HepG2 (cell line): ENCODE measurements around the gene MRNIP. TPM values are rescaled to one million over a fixed set of nuclear protein-coding genes. Genes with fewer than 3 reads are reported as not detected.

Experiments
- ATAC-seq: fragments of 200-7000 bp; cut with Tn5 transposase; 3 replicates; pipeline ENCODE4 v1.9.1; 2020; ENCODE audit warnings: mild to moderate bottlenecking, moderate library complexity
- BruUV-seq: library from RNA; stranded (reverse); fragments of 400-500 nt; replicated peaks from 2 replicates; lab custom pipeline; 2021; lab: Mats Ljungman, UMichigan
- CTCF ChIA-PET: fragments of 300-600 bp; formaldehyde crosslinking; extraction: SDS; loops from one replicate; lab custom pipeline; 2021; ENCODE audit warnings: low total read pairs, inconsistent platforms, low intra/inter-chr PET ratio; lab: Yijun Ruan, JAX
- POLR2A ChIA-PET: fragments of 350-600 bp; sonication (Branson Sonifier 250); formaldehyde crosslinking; loops from one replicate; lab custom pipeline; 2020; ENCODE audit warnings: antibody characterized with exemption, inconsistent platforms; lab: Yijun Ruan, JAX
- DNase-seq: peaks from one replicate; pipeline ENCODE4 v3.0.0-alpha.2; 2015; ENCODE audit warnings: low spot score
- FAIRE-seq: peaks from 3 replicates; lab custom pipeline; 2011; peaks lifted over from hg19 to GRCh38; lab: Jason Lieb, UNC
- H2AFZ ChIP-seq: one replicate; pipeline ENCODE4 v1.6.1; 2011; ENCODE audit warnings: low read length, inconsistent platforms
- H3K27ac ChIP-seq: fragments of 300-600 bp; 3 replicates; pipeline ENCODE4 v1.8.0; 2011; ENCODE audit warnings: mixed run types, mild to moderate bottlenecking, mixed read lengths, low read length, inconsistent platforms; ENCODE audit not compliant: insufficient read depth; ENCODE audit errors: extremely low read length
- H3K27me3 ChIP-seq, 2 experiments: fragments of 200-600 bp in 1 of 2; 2 replicates in 1 of 2; 3 replicates in 1 of 2; pipeline versions ENCODE4 v1.6.0 to v1.8.0; 2011; ENCODE audit warnings: low read length in 2 of 2, mild to moderate bottlenecking in 2 of 2, moderate library complexity in 2 of 2, inconsistent platforms in 1 of 2; ENCODE audit not compliant: insufficient read depth in 2 of 2, control insufficient read depth in 1 of 2
- H3K36me3 ChIP-seq, 2 experiments: fragments of 200-600 bp in 1 of 2; replicated peaks in 1 of 2; 2 replicates in 1 of 2; 3 replicates in 1 of 2; pipeline versions ENCODE4 v1.5.1 to v1.8.0; 2011; ENCODE audit warnings: low read length in 2 of 2, inconsistent platforms in 1 of 2; ENCODE audit not compliant: insufficient read depth in 2 of 2, control insufficient read depth in 1 of 2
- H3K4me1 ChIP-seq: 2 replicates; pipeline ENCODE4 v1.5.1; 2012; ENCODE audit warnings: low read length, inconsistent platforms; ENCODE audit not compliant: insufficient read depth
- H3K4me2 ChIP-seq: 2 replicates; pipeline ENCODE4 v1.6.0; 2011; ENCODE audit warnings: low read depth, low read length, inconsistent platforms
- H3K4me3 ChIP-seq, 3 experiments: fragments of 200-600 bp in 1 of 3; sonication (generic), shearing (Covaris generic) in 1 of 3; replicated peaks in 1 of 3; 2 replicates each; pipeline ENCODE4 v1.5.1; 2011 to 2016; ENCODE audit warnings: low read length in 3 of 3, inconsistent platforms in 2 of 3, low read depth in 2 of 3, mild to moderate bottlenecking in 2 of 3, control low read depth in 1 of 3, mixed read lengths in 1 of 3; ENCODE audit not compliant: insufficient read depth in 1 of 3
- H3K79me2 ChIP-seq: one replicate; pipeline ENCODE4 v1.6.1; 2011; ENCODE audit warnings: low read length, inconsistent platforms; ENCODE audit not compliant: insufficient read depth
- H3K9ac ChIP-seq: 2 replicates; pipeline ENCODE4 v1.6.0; 2011; ENCODE audit warnings: mild to moderate bottlenecking, low read depth, low read length, inconsistent platforms; ENCODE audit not compliant: insufficient read depth
- H3K9me3 ChIP-seq: 2 replicates; pipeline ENCODE4 v1.5.1; 2012; ENCODE audit warnings: mild to moderate bottlenecking, low read length
- H4K20me1 ChIP-seq: 2 replicates; pipeline ENCODE4 v1.6.0; 2011; ENCODE audit warnings: inconsistent platforms, mild to moderate bottlenecking, low read length, moderate library complexity; ENCODE audit not compliant: insufficient read depth
- CHD4 ChIP-seq: fragments of 200-600 bp; sonication (generic); IDR thresholded peaks from 2 replicates; pipeline ENCODE4 v1.7.0; 2017; ENCODE audit warnings: mild to moderate bottlenecking, low read length, borderline replicate concordance
- HNRNPL ChIP-seq: fragments of 200-400 bp; formaldehyde crosslinking; IDR thresholded peaks from 2 replicates; pipeline ENCODE4 v1.6.1; 2017; ENCODE audit warnings: mild to moderate bottlenecking, low read depth, low read length
- MIXL1 ChIP-seq: IDR thresholded peaks from 2 replicates; pipeline ENCODE4 v1.6.1; 2016
- MTF1 ChIP-seq: sonication (generic); formaldehyde crosslinking; IDR thresholded peaks from 2 replicates; pipeline ENCODE4 v1.5.0; 2020; ENCODE audit warnings: missing genetic modification reagents
- NFYB ChIP-seq: sonication (generic); formaldehyde crosslinking; IDR thresholded peaks from 2 replicates; pipeline ENCODE4 v1.4.0; 2020; ENCODE audit warnings: missing genetic modification reagents
- PAWR ChIP-seq: sonication (generic); formaldehyde crosslinking; IDR thresholded peaks from 2 replicates; pipeline ENCODE4 v1.4.0; 2020; ENCODE audit warnings: missing genetic modification reagents, mild to moderate bottlenecking, borderline replicate concordance
- PHF8 ChIP-seq: sonication (generic); formaldehyde crosslinking; IDR thresholded peaks from 2 replicates; pipeline ENCODE4 v1.5.0; 2020; ENCODE audit warnings: missing genetic modification reagents
- RXRA ChIP-seq: sonication (generic); formaldehyde crosslinking; IDR thresholded peaks from 2 replicates; pipeline ENCODE4 v1.5.1; 2020; ENCODE audit warnings: missing genetic modification reagents
- SMYD3 ChIP-seq: sonication (generic); formaldehyde crosslinking; IDR thresholded peaks from 2 replicates; pipeline ENCODE4 v1.8.1; 2023; ENCODE audit warnings: mild to moderate bottlenecking, missing genetic modification reagents
- SPEN ChIP-seq: sonication (generic); formaldehyde crosslinking; IDR thresholded peaks from 2 replicates; pipeline ENCODE4 v1.5.1; 2020; ENCODE audit warnings: low read depth, mild to moderate bottlenecking, missing genetic modification reagents
- TP53 ChIP-seq: sonication (generic); formaldehyde crosslinking; conservative IDR thresholded peaks from 2 replicates; pipeline ENCODE4 v1.4.0; 2020; ENCODE audit warnings: missing genetic modification reagents
- ZBTB7B ChIP-seq: sonication (generic); formaldehyde crosslinking; IDR thresholded peaks from 2 replicates; pipeline ENCODE4 v1.4.0; 2020; ENCODE audit warnings: missing genetic modification reagents
- ZKSCAN1 ChIP-seq: fragments of 150-350 bp; IDR thresholded peaks from 2 replicates; pipeline ENCODE4 v1.6.1; 2014; ENCODE audit warnings: low read length
- ZNF543 ChIP-seq: sonication (generic); formaldehyde crosslinking; IDR thresholded peaks from 2 replicates; pipeline ENCODE4 v1.4.0; 2020; ENCODE audit warnings: mild to moderate bottlenecking, missing genetic modification reagents
- ZNF556 ChIP-seq: sonication (generic); formaldehyde crosslinking; IDR thresholded peaks from 2 replicates; pipeline ENCODE4 v1.4.0; 2020; ENCODE audit warnings: mild to moderate bottlenecking, missing genetic modification reagents, borderline replicate concordance
- WGBS: methylation state at CpG from one replicate; pipeline ENCODE4 v1.1.6; 2017; ENCODE audit warnings: low lambda C conversion rate; 5-methylcytosine and 5-hydroxymethylcytosine counted together
- in situ Hi-C: cut with HindIII; loops from 2 replicates; pipeline ENCODE4 v1.10.0; 2017; ENCODE audit warnings: low pct_unique_long_range_greater_than_20kb; ENCODE audit not compliant: extremely low pct_ligation_motif_present
- intact Hi-C: fragments of 100-400 bp; cut with micrococcal nuclease; formaldehyde crosslinking; loops from one replicate; pipeline ENCODE4 v1.10.0; 2022; ENCODE audit not compliant: unreplicated experiment
- polyA plus RNA-seq, 8 experiments: library from polyadenylated mRNA; depleted of rRNA in 3 of 8; stranded (reverse) in 7 of 8; unstranded in 1 of 8; fragments of >200 nt; fragmentation: Illumina TruSeq in 4 of 8; extraction: Trizol in 4 of 8; gene quantifications; 2 replicates each; pipeline versions ENCODE4 v1.2.1 to v1.2.3, GENCODE V29; 2011 to 2016; ENCODE audit warnings: low read depth in 4 of 8, missing spikeins in 1 of 8, mixed read lengths in 1 of 8; ENCODE audit not compliant: insufficient read depth in 1 of 8
- total RNA-seq, 5 experiments: library from RNA; depleted of rRNA; stranded (reverse); fragments of >200 nt; fragmentation: Illumina TruSeq; extraction: Trizol; gene quantifications; 2 replicates each; pipeline ENCODE4 v1.2.3, GENCODE V29; 2016; ENCODE audit warnings: low read depth in 1 of 5
- TF ChIP-seq, protein P1 (sequence below): sonication (generic); formaldehyde crosslinking; IDR thresholded peaks from 2 replicates; pipeline ENCODE4 v1.8.0; 2022; ENCODE audit warnings: mild to moderate bottlenecking, missing genetic modification reagents
- TF ChIP-seq, protein P2 (sequence below): sonication (generic); formaldehyde crosslinking; IDR thresholded peaks from 2 replicates; pipeline ENCODE4 v1.4.0; 2020; ENCODE audit warnings: low read depth, mild to moderate bottlenecking, missing genetic modification reagents

Gene MRNIP
- total and polyA plus RNA-seq, 2 of the 13 experiments (the other 11 are each of a cell fraction or from before 2014, with no cell fraction given): 15.5 to 34.1 TPM

DNA sequence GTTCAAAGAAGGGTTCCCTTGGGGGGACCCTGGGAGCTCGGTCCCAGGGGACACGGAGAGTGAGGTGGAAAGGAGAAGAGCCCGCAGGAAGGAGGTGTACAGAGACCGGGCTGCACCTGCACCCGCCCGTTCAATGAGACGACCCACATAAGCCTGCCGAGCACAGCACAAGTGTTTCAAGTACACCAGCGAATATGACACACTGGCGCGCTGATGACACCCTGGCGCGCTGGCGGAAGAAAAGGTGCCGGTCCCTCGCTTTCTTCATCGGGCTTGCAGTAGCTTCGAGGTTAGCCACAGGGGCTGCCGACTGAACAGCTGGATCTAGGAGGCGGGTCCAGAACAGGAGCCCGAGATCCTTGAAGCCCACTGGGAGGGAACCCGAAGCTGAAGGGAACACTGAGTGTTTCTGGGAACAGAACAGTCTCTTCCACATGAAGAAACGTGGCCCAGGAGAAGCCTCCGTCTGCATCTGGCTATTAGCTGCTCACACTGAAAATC is 47.7 kb upstream of the MRNIP start:
- ChIA-PET POLR2A (interaction anchor here (0.8 to 1.5 kb wide), 2 partner anchors 11 to 86 kb away, joined by 3 to 6 read pairs; partner anchors contain the start of gene SQSTM1), CTCF (no interaction called here)
- DNase-seq: no peak
- Histone ChIP-seq H3K79me2 (peaks cover 18% of the 10 kb centered on the region), H3K27ac (no peak overlapping the region), H3K4me3 (peak overlapping the region; percentile 82 to 86 (median 85)), H3K4me2 (peak overlapping the region; percentile 88), H3K9ac (peak overlapping the region; percentile 76), H4K20me1 (no peaks in the 10 kb centered on the region), H3K9me3 (no peaks in the 10 kb centered on the region), H2AFZ (no peak overlapping the region), H3K36me3 (peaks cover 1 to 31% of the 10 kb centered on the region in 2 experiments; a peak in 3 of 5 replicates), H3K27me3 (no peaks in the 10 kb centered on the region), H3K4me1 (peaks cover 21% of the 10 kb centered on the region)
- no peak for ATAC-seq
- BruUV-seq: no TSS peak
- intact Hi-C loops (loop anchor here (5.0 to 10.0 kb wide), 2 partner anchors 142 to 166 kb away; partner anchors contain the start of gene RNF130), in situ Hi-C loops (no loop called here)
- FAIRE-seq: no peak
- WGBS: 95% methylated on average over 20 of the region's 24 CpGs
- 0 out of 2 replicates have a peak, but pooled peaks have one; percentile 41 for TF ChIP-seq PAWR
- 0 out of 2 replicates have a peak, but pooled peaks have one; percentile 7 for TF ChIP-seq RXRA (CRISPR knock-in tag)
- TF ChIP-seq PHF8 (CRISPR knock-in tag): no peak
- no peak for TF ChIP-seq TP53 (CRISPR knock-in tag)
- no peak for TF ChIP-seq MTF1 (CRISPR knock-in tag)
- TF ChIP-seq, protein P1, sequence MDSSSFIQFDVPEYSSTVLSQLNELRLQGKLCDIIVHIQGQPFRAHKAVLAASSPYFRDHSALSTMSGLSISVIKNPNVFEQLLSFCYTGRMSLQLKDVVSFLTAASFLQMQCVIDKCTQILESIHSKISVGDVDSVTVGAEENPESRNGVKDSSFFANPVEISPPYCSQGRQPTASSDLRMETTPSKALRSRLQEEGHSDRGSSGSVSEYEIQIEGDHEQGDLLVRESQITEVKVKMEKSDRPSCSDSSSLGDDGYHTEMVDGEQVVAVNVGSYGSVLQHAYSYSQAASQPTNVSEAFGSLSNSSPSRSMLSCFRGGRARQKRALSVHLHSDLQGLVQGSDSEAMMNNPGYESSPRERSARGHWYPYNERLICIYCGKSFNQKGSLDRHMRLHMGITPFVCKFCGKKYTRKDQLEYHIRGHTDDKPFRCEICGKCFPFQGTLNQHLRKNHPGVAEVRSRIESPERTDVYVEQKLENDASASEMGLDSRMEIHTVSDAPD (CRISPR knock-in tag): no peak

DNA sequence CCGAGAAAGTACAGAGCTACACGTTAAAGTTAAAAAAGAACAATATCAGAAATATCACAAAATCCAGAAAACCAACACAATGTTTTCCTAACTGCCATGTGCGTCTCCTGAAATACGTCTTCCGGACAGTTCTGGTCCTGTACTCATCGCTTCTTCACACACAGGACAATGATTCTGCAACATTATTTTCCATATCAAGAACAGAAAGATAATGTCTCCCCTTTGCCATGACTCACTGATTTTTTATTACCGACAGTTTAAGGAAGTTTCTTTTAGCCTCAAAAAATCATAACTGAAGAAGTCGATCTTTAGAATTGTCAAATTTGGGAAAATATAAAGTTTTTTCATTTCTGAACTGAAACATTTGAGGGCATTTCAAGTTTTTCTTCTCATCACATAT is 46.5 kb upstream of the MRNIP start:
- H3K27me3 ChIP-seq: no peaks in the 10 kb centered on the region
- FAIRE-seq (no peak), DNase-seq (no peak), ATAC-seq (no peak)
- 97% methylated on average over 8 of the region's 8 CpGs for WGBS
- H3K79me2 ChIP-seq: peaks cover 18% of the 10 kb centered on the region
- H2AFZ ChIP-seq: no peak overlapping the region
- H3K27ac ChIP-seq: no peak overlapping the region
- peaks cover 6 to 34% of the 10 kb centered on the region in 2 experiments; a peak in 4 of 5 replicates for H3K36me3 ChIP-seq
- peaks cover 30% of the 10 kb centered on the region for H3K4me1 ChIP-seq
- H3K4me3 ChIP-seq: no peak overlapping the region
- H4K20me1 ChIP-seq: no peaks in the 10 kb centered on the region
- POLR2A ChIA-PET: no interaction called here
- in situ Hi-C loops (no loop called here), intact Hi-C loops (loop anchor here (5.0 to 10.0 kb wide), 2 partner anchors 140 to 167 kb away; partner anchors contain the start of gene RNF130)
- no peak overlapping the region for H3K9ac ChIP-seq
- BruUV-seq: TSS peak; percentile 53
- no peak overlapping the region for H3K4me2 ChIP-seq
- H3K9me3 ChIP-seq: no peaks in the 10 kb centered on the region
- CTCF ChIA-PET: no interaction called here
- TF ChIP-seq ZNF556 (no peak), SMYD3 (no peak), CHD4 (no peak), HNRNPL (no peak), ZKSCAN1 (no peak), MIXL1 (CRISPR knock-in tag) (no peak), NFYB (CRISPR knock-in tag) (no peak), SPEN (CRISPR knock-in tag) (no peak), ZBTB7B (CRISPR knock-in tag) (no peak), ZNF543 (CRISPR knock-in tag) (no peak)
- TF ChIP-seq, protein P2, sequence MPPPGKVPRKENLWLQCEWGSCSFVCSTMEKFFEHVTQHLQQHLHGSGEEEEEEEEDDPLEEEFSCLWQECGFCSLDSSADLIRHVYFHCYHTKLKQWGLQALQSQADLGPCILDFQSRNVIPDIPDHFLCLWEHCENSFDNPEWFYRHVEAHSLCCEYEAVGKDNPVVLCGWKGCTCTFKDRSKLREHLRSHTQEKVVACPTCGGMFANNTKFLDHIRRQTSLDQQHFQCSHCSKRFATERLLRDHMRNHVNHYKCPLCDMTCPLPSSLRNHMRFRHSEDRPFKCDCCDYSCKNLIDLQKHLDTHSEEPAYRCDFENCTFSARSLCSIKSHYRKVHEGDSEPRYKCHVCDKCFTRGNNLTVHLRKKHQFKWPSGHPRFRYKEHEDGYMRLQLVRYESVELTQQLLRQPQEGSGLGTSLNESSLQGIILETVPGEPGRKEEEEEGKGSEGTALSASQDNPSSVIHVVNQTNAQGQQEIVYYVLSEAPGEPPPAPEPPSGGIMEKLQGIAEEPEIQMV: no peak
